ENCODE data around the gene CELSR2. TPM values are rescaled to one million over a fixed set of nuclear protein-coding genes. Genes with fewer than 3 reads are reported as not detected.

Gene CELSR2
- total RNA-seq, 3 donors from 2014 or later (not counting 1 experiment from before 2014, with no cell fraction given) = 7.1 to 9.7 (median 7.4) TPM

- no peak for DNase-seq
- 94% methylated on average over 8 of the region's 9 CpGs for WGBS (ENCODE audit: insufficient coverage)
- Histone ChIP-seq H3K27ac (ENCODE audit: low read length) (no peak overlapping the region), H3K4me3 (ENCODE audit: low read length) (no peak overlapping the region), H3K4me1 (ENCODE audit: control insufficient read depth, insufficient read depth, low read length) (peaks cover 4% of the 10 kb centered on the region), H3K27me3 (ENCODE audit: control insufficient read depth, insufficient read depth, low read length) (no peaks in the 10 kb centered on the region), H3K36me3 (ENCODE audit: control insufficient read depth, insufficient read depth, low read length) (no peaks in the 10 kb centered on the region), H3K9me3 (ENCODE audit: control insufficient read depth, insufficient read depth, low read length) (no peaks in the 10 kb centered on the region)
- TF ChIP-seq CTCF (IDR thresholded peaks at IDR 0.05) = no peak
- H3K4me3 Mint-ChIP-seq = no peak overlapping the region
- no peak overlapping the region for H3K27ac Mint-ChIP-seq
- intact Hi-C loops (cut with micrococcal nuclease) = no loop called here
- H3K27me3 Mint-ChIP-seq (ENCODE audit: low read depth in 2 of 2) = peaks cover 6 to 7% of the 10 kb centered on the region in 2 donors
- peaks cover under 1 to 3% of the 10 kb centered on the region in 2 donors for H3K4me1 Mint-ChIP-seq
- no peaks in the 10 kb centered on the region for H3K9me3 Mint-ChIP-seq
- no peak for ATAC-seq
- H3K36me3 Mint-ChIP-seq = no peaks in the 10 kb centered on the region
Measured at GRCh38 chr1:109208836-109209463, 40.4 kb upstream of the CELSR2 start.

- H3K36me3 Mint-ChIP-seq = no peaks in the 10 kb centered on the region
- TF ChIP-seq CTCF (IDR thresholded peaks at IDR 0.05) = no peak
- H3K4me3 Mint-ChIP-seq = no peak overlapping the region
- 88% methylated on average over 8 of the region's 8 CpGs for WGBS (ENCODE audit: insufficient coverage)
- ATAC-seq = no peak
- no peak for DNase-seq
- H3K4me1 Mint-ChIP-seq = peaks cover 12 to 14% of the 10 kb centered on the region in 2 donors
- intact Hi-C loops (cut with micrococcal nuclease) = no loop called here
- peaks cover 6 to 7% of the 10 kb centered on the region in 2 donors for H3K27me3 Mint-ChIP-seq (ENCODE audit: low read depth in 2 of 2)
- Histone ChIP-seq H3K36me3 (ENCODE audit: control insufficient read depth, insufficient read depth, low read length) (no peaks in the 10 kb centered on the region), H3K4me3 (ENCODE audit: low read length) (no peak overlapping the region), H3K9me3 (ENCODE audit: control insufficient read depth, insufficient read depth, low read length) (no peaks in the 10 kb centered on the region), H3K4me1 (ENCODE audit: control insufficient read depth, insufficient read depth, low read length) (peaks cover 10% of the 10 kb centered on the region), H3K27me3 (ENCODE audit: control insufficient read depth, insufficient read depth, low read length) (no peaks in the 10 kb centered on the region), H3K27ac (ENCODE audit: low read length) (no peak overlapping the region)
- H3K9me3 Mint-ChIP-seq = no peaks in the 10 kb centered on the region
- no peak overlapping the region for H3K27ac Mint-ChIP-seq
Measured at GRCh38 chr1:109210058-109210457, 39.3 kb upstream of the CELSR2 start.

GRCh38 chr1:109213345-109213823 lies 36.0 kb upstream of the CELSR2 start:
- H3K27ac ChIP-seq (ENCODE audit: low read length) = peak overlapping the region; percentile 51
- Mint-ChIP-seq H3K36me3 (no peaks in the 10 kb centered on the region), H3K27ac (peak overlapping the region; percentile 93 to 97), H3K27me3 (ENCODE audit: low read depth in 2 of 2) (peaks cover 6 to 7% of the 10 kb centered on the region in 2 donors), H3K4me3 (peak overlapping the region; percentile 99), H3K9me3 (no peaks in the 10 kb centered on the region), H3K4me1 (peaks cover 31% of the 10 kb centered on the region in 2 donors)
- intact Hi-C loops (cut with micrococcal nuclease) = no loop called here
- H3K4me1 ChIP-seq (ENCODE audit: control insufficient read depth, insufficient read depth, low read length) = peaks cover 10% of the 10 kb centered on the region
- DNase-seq (no peak), ATAC-seq (no peak)
- 22% methylated on average over 9 of the region's 10 CpGs for WGBS (ENCODE audit: insufficient coverage)
- H3K4me3 ChIP-seq (ENCODE audit: low read length) = peak overlapping the region; percentile 30
- no peaks in the 10 kb centered on the region for H3K36me3 ChIP-seq (ENCODE audit: control insufficient read depth, insufficient read depth, low read length)
- no peaks in the 10 kb centered on the region for H3K27me3 ChIP-seq (ENCODE audit: control insufficient read depth, insufficient read depth, low read length)
- no peaks in the 10 kb centered on the region for H3K9me3 ChIP-seq (ENCODE audit: control insufficient read depth, insufficient read depth, low read length)
- TF ChIP-seq CTCF (IDR thresholded peaks at IDR 0.05) = no peak

Data from natural killer cell (primary cell).